Esophagus squamous epithelium (tissue), 4 donors: ENCODE results near the gene TRIM40.

Experiments
- CTCF ChIP-seq, 6 experiments: fragments of 450-650 bp in 4 of 6; fragments of 200-600 bp in 2 of 6; sonication (generic) in 2 of 6; IDR thresholded peaks; one replicate each; pipeline ENCODE4 v1.5.1; 2016 to 2019; ENCODE audit warnings: antibody characterized with exemption in 6 of 6, mild to moderate bottlenecking in 4 of 6, moderate library complexity in 4 of 6
- POLR2A ChIP-seq, 4 donors: fragments of 450-650 bp; IDR thresholded peaks; one replicate each; pipeline ENCODE4 v1.6.1; 2017; ENCODE audit warnings: antibody characterized with exemption in 4 of 4, mild to moderate bottlenecking in 4 of 4, moderate library complexity in 3 of 4

GRCh38 chr6:30157999-30158398 is 22.1 kb downstream of the TRIM40 start:
- TF ChIP-seq CTCF (IDR thresholded peaks at IDR 0.05) (no peak), POLR2A (IDR thresholded peaks at IDR 0.05) (no peak)
